Lower leg skin (tissue), 4 donors: ENCODE measurements around the gene EML4. TPM values are rescaled to one million over a fixed set of nuclear protein-coding genes. Genes with fewer than 3 reads are reported as not detected.

ENCODE experiments used
- DNase-seq, 2 donors: peaks; one replicate each; pipeline ENCODE4 v3.0.0-alpha.2; 2019; ENCODE audit warnings: low spot score in 2 of 2
- H3K4me3 ChIP-seq: fragments of 200-600 bp; sonication (generic); 2 replicates; pipeline ENCODE4 v1.5.1; 2017; ENCODE audit warnings: mild to moderate bottlenecking, low read depth; ENCODE audit not compliant: poor library complexity, severe bottlenecking
- POLR2A ChIP-seq, 2 donors: fragments of 450-650 bp; IDR thresholded peaks; one replicate each; pipeline ENCODE4 v1.6.1; 2016 to 2017; ENCODE audit warnings: antibody characterized with exemption in 2 of 2, mild to moderate bottlenecking in 1 of 2, moderate library complexity in 1 of 2
- WGBS, 2 donors: methylation state at CpG; one replicate each; pipeline ENCODE4 v1.1.5; 2018; 5-methylcytosine and 5-hydroxymethylcytosine counted together
- intact Hi-C: fragments of 100-400 bp; cut with DNase I; formaldehyde crosslinking; loops from one replicate; pipeline ENCODE4 v1.15.0; 2023; ENCODE audit warnings: low total_unique reads
- total RNA-seq, 4 donors: library from RNA; depleted of rRNA; stranded (reverse); fragments of >200 nt; gene quantifications; one replicate each; pipeline ENCODE4 v1.1.0, GENCODE V29; 2016
- TF ChIP-seq, protein P1 (sequence below), 3 donors: fragments of 450-650 bp; IDR thresholded peaks; one replicate each; pipeline ENCODE4 v1.5.1; 2016; ENCODE audit warnings: antibody characterized with exemption in 3 of 3, mild to moderate bottlenecking in 3 of 3, moderate library complexity in 2 of 3

EML4 gene
- total RNA-seq, 4 donors from 2014 or later, result 29.5 to 37.4 (median 33.6) TPM

DNA sequence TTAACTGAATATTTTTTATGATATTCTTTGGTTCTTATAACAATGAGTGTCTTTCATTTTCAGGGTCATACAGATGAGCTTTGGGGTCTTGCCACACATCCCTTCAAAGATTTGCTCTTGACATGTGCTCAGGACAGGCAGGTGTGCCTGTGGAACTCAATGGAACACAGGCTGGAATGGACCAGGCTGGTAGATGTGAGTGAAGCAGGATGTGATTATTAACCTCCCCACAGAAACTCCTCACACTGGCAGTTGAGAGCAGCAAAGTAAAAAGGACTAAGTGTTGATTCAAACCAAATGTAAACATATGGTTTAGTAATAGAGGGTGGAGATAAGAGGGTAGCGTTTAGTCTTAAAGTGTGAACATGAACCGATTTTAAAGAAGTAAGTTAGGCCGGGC lies 134.1 kb downstream of the EML4 start:
- DNase-seq, result no peak
- 87 to 99% methylated on average over 3 of the region's 3 CpGs for WGBS, 2 donors
- TF ChIP-seq, protein P1, sequence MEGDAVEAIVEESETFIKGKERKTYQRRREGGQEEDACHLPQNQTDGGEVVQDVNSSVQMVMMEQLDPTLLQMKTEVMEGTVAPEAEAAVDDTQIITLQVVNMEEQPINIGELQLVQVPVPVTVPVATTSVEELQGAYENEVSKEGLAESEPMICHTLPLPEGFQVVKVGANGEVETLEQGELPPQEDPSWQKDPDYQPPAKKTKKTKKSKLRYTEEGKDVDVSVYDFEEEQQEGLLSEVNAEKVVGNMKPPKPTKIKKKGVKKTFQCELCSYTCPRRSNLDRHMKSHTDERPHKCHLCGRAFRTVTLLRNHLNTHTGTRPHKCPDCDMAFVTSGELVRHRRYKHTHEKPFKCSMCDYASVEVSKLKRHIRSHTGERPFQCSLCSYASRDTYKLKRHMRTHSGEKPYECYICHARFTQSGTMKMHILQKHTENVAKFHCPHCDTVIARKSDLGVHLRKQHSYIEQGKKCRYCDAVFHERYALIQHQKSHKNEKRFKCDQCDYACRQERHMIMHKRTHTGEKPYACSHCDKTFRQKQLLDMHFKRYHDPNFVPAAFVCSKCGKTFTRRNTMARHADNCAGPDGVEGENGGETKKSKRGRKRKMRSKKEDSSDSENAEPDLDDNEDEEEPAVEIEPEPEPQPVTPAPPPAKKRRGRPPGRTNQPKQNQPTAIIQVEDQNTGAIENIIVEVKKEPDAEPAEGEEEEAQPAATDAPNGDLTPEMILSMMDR (IDR thresholded peaks at IDR 0.05), result no peak
- TF ChIP-seq POLR2A (IDR thresholded peaks at IDR 0.05), result no peak
- intact Hi-C loops, result no loop called here
- H3K4me3 ChIP-seq, result no peak overlapping the region

DNA sequence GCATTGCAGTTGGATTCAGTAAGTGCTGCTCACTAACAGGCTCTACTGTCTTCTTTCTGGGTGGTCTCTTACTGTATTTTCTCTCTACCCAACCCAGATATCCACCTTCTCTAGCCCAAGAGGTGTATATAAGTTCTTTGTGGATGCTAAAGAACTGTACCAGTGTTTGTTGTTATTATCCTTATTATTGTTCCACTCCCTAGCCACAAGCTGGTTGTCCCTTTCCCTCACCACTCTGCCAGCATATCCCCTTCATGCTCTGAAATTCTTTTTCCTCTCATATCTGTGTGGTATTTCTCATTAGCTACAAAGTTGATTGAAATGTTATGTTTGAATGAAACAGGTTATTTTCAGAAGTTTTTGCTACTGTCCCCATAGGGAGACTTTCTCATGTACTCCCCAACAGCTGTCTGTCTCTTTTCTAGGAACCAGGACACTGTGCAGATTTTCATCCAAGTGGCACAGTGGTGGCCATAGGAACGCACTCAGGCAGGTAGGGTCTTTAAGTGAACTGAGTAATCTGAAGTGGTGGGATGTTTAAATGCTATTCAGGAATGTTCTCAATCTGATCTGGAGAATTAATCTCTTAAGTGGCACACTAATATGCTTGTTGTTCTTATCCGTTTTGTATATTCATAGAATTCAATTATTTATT lies 135.0 kb downstream of the EML4 start:
- no peak for DNase-seq
- H3K4me3 ChIP-seq, result no peak overlapping the region
- WGBS, 2 donors, result 95 to 98% methylated on average over 2 of the region's 2 CpGs
- no peak for TF ChIP-seq POLR2A (IDR thresholded peaks at IDR 0.05)
- TF ChIP-seq, protein P1 (IDR thresholded peaks at IDR 0.05), result no peak
- intact Hi-C loops, result no loop called here

- TF ChIP-seq, protein P1 (IDR thresholded peaks at IDR 0.05), result no peak
- no peak for TF ChIP-seq POLR2A (IDR thresholded peaks at IDR 0.05)
- H3K4me3 ChIP-seq, result no peak overlapping the region
- DNase-seq, result no peak
- intact Hi-C loops, result no loop called here
These were observed 138.0 kb downstream of the EML4 start for GRCh38 chr2:42307180-42307579.

- no peak overlapping the region for H3K4me3 ChIP-seq
- 95 to 99% methylated on average over 2 of the region's 2 CpGs for whole genome bisulfite sequencing, 2 donors
- intact Hi-C loops, result no loop called here
- DNase-seq, result no peak
- no peak for TF ChIP-seq POLR2A (IDR thresholded peaks at IDR 0.05)
- TF ChIP-seq, protein P1 (IDR thresholded peaks at IDR 0.05), result no peak
These were observed 140.2 kb downstream of the EML4 start for GRCh38 chr2:42309366-42309765.

DNA sequence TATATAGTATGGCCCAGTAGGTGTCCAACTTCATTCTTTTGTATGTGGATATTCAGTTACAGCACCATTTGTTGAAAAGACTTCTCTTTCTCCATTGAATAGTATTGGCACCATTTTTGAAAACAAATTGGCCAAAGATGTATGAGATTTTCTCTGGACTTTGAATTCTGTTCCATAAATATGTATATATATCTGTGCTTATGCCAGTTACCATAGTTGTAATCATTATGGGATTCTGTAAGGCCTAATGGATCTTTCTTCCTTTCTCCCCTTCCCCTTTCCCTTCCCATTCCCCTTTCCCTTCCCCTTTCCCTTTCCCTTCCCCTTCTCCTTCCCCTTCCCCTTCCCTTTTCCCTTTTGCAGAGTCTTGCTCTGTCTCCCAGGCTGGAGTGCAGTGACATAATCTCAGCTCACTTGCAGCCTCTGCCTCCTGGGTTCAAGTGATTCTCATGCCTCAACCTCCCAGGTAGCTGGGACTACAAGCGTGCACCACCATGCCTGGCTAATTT lies 140.9 kb downstream of the EML4 start:
- no peak for DNase-seq
- intact Hi-C loops, result no loop called here
- WGBS, 2 donors, result 100% methylated on average over 1 of the region's 1 CpG

More for the DNA sequence above, 140.9 kb downstream of the EML4 start:
- TF ChIP-seq, protein P1 (IDR thresholded peaks at IDR 0.05), result no peak
- TF ChIP-seq POLR2A (IDR thresholded peaks at IDR 0.05), result no peak
- no peak overlapping the region for H3K4me3 ChIP-seq
